A549 (cell line): ENCODE measurements around the gene LGI2. TPM values are rescaled to one million over a fixed set of nuclear protein-coding genes. Genes with fewer than 3 reads are reported as not detected.

Source experiments
- ATAC-seq, 2 experiments: fragments of 200-7000 bp in 1 of 2; fragments of >200 bp in 1 of 2; cut with Nextera tagmentation in 1 of 2; cut with Tn5 transposase in 1 of 2; 3 replicates each; pipeline versions ENCODE4 v1.8.0 to v1.9.1; 2018 to 2020; ENCODE audit warnings: mild to moderate bottlenecking in 1 of 2, moderate library complexity in 1 of 2
- CTCF ChIA-PET: fragments of 300-600 bp; sonication (Branson Sonifier 250); formaldehyde crosslinking; extraction: SDS; loops from one replicate; lab custom pipeline; 2021; ENCODE audit warnings: antibody characterized with exemption, inconsistent platforms; lab: Yijun Ruan, JAX
- POLR2A ChIA-PET: fragments of 350-600 bp; formaldehyde crosslinking; extraction: SDS; loops from one replicate; lab custom pipeline; 2021; ENCODE audit warnings: antibody characterized with exemption, inconsistent platforms; lab: Yijun Ruan, JAX
- DNase-seq, 2 experiments: peaks; one replicate each; pipeline versions ENCODE4 v3.0.0 to v3.0.0-alpha.2; 2011 to 2016; ENCODE audit warnings: low read depth in 1 of 2, low spot score in 1 of 2
- FAIRE-seq: peaks from 2 replicates; lab custom pipeline; 2011; peaks lifted over from hg19 to GRCh38; lab: Jason Lieb, UNC
- H3K27ac ChIP-seq, 2 experiments: fragments of >200 bp; sonication (Bioruptor Twin); formaldehyde crosslinking; 3 replicates each; pipeline ENCODE4 v1.5.1; 2016 to 2017
- H3K4me1 ChIP-seq: fragments of >200 bp; sonication (Bioruptor Twin); formaldehyde crosslinking; 3 replicates; pipeline ENCODE4 v1.6.1; 2016
- H3K4me2 ChIP-seq: fragments of >200 bp; sonication (Bioruptor Twin); formaldehyde crosslinking; 3 replicates; pipeline ENCODE4 v1.6.1; 2016
- H3K4me3 ChIP-seq: fragments of >200 bp; sonication (Bioruptor Twin); formaldehyde crosslinking; 3 replicates; pipeline ENCODE4 v1.5.1; 2016
- H3K9me3 ChIP-seq: fragments of >200 bp; sonication (Bioruptor Twin); formaldehyde crosslinking; 3 replicates; pipeline ENCODE4 v1.6.1; 2016
- CEBPB ChIP-seq, 2 experiments: fragments of >200 bp in 1 of 2; sonication (Bioruptor Twin) in 1 of 2; formaldehyde crosslinking in 1 of 2; IDR thresholded peaks; 2 replicates each; pipeline ENCODE4 v1.6.1; 2012 to 2016
- CHD2 ChIP-seq: fragments of 150-350 bp; IDR thresholded peaks from 2 replicates; pipeline ENCODE4 v1.6.1; 2014; ENCODE audit warnings: low read length; ENCODE audit not compliant: partially characterized antibody
- EHF ChIP-seq: fragments of 250-450 bp; sonication (Bioruptor Pico); IDR thresholded peaks from 2 replicates; pipeline ENCODE4 v1.5.0; 2020; ENCODE audit warnings: mild to moderate bottlenecking
- HOXA7 ChIP-seq: fragments of 250-450 bp; sonication (Bioruptor Pico); IDR thresholded peaks from 2 replicates; pipeline ENCODE4 v1.5.0; 2020; ENCODE audit warnings: mild to moderate bottlenecking, moderate library complexity
- HOXB13 ChIP-seq: fragments of 250-450 bp; sonication (Bioruptor Pico); IDR thresholded peaks from 2 replicates; pipeline ENCODE4 v1.5.0; 2020; ENCODE audit warnings: low read depth, mild to moderate bottlenecking, moderate library complexity
- KDM5A ChIP-seq: fragments of 200-600 bp; sonication (generic); IDR thresholded peaks from 2 replicates; pipeline ENCODE4 v1.6.1; 2016; ENCODE audit warnings: antibody characterized with exemption, mild to moderate bottlenecking
- MAFK ChIP-seq: fragments of 450-650 bp; IDR thresholded peaks from 2 replicates; pipeline ENCODE4 v1.6.1; 2014; ENCODE audit not compliant: partially characterized antibody
- MAZ ChIP-seq: fragments of 150-350 bp; IDR thresholded peaks from 2 replicates; pipeline ENCODE4 v1.6.1; 2014; ENCODE audit warnings: antibody characterized with exemption, low read depth, low read length, borderline replicate concordance
- POLR2A ChIP-seq: IDR thresholded peaks from 2 replicates; pipeline ENCODE4 v1.6.1; 2012; ENCODE audit warnings: mild to moderate bottlenecking, low read length
- POLR2AphosphoS2 ChIP-seq: conservative IDR thresholded peaks from 2 replicates; pipeline ENCODE4 v1.6.1; 2012; ENCODE audit warnings: low read length, improper control_type of control experiment, inconsistent platforms
- RAD21 ChIP-seq, 2 experiments: fragments of >200 bp in 1 of 2; sonication (Bioruptor Twin) in 1 of 2; formaldehyde crosslinking in 1 of 2; IDR thresholded peaks in 1 of 2; conservative IDR thresholded peaks in 1 of 2; 2 replicates in 1 of 2; 3 replicates in 1 of 2; pipeline ENCODE4 v1.6.1; 2012 to 2018; ENCODE audit warnings: inconsistent platforms in 1 of 2
- RFX5 ChIP-seq: fragments of 450-650 bp; IDR thresholded peaks from 2 replicates; pipeline ENCODE4 v1.7.1; 2014; ENCODE audit warnings: antibody characterized with exemption, mild to moderate bottlenecking, moderate library complexity
- ZFP36 ChIP-seq: fragments of 450-650 bp; IDR thresholded peaks from 2 replicates; pipeline ENCODE4 v1.6.1; 2014; ENCODE audit warnings: borderline replicate concordance; ENCODE audit not compliant: partially characterized antibody
- WGBS: methylation state at CpG from one replicate; pipeline ENCODE4 v1.1.6; 2017; ENCODE audit errors: missing lambda C conversion rate; 5-methylcytosine and 5-hydroxymethylcytosine counted together
- polyA plus RNA-seq, 4 experiments: library from polyadenylated mRNA; depleted of rRNA in 3 of 4; stranded (reverse); fragments of >200 nt; fragmentation: RNase III in 1 of 4; extraction: RNeasy Plus Mini Kit Qiagen cat#74134 plus additional on column Dnase treatment in 1 of 4; gene quantifications; 2 replicates in 3 of 4; 3 replicates in 1 of 4; pipeline ENCODE4 v1.2.3, GENCODE V29; 2011 to 2017
- TF ChIP-seq, protein P1 (sequence below): fragments of 150-350 bp; IDR thresholded peaks from 2 replicates; pipeline ENCODE4 v1.6.1; 2014; ENCODE audit warnings: low read depth, mild to moderate bottlenecking, low read length
- TF ChIP-seq, protein P2 (sequence below): fragments of 250-450 bp; sonication (Bioruptor Pico); IDR thresholded peaks from 2 replicates; pipeline ENCODE4 v1.5.0; 2020; ENCODE audit warnings: low read depth, mild to moderate bottlenecking, moderate library complexity
- TF ChIP-seq, protein P3 (sequence below): fragments of >200 bp; sonication (Bioruptor Twin); formaldehyde crosslinking; IDR thresholded peaks from 3 replicates; pipeline ENCODE4 v1.6.1; 2016
- TF ChIP-seq, protein P4 (sequence below): fragments of 200-600 bp; sonication (generic); IDR thresholded peaks from 2 replicates; pipeline ENCODE4 v1.6.1; 2016; ENCODE audit warnings: antibody characterized with exemption, mild to moderate bottlenecking, moderate library complexity
- TF ChIP-seq, protein P5 (sequence below): fragments of 450-650 bp; IDR thresholded peaks from 2 replicates; pipeline ENCODE4 v1.6.1; 2014; ENCODE audit warnings: antibody characterized with exemption
- TF ChIP-seq, protein P6 (sequence below): fragments of >200 bp; sonication (Bioruptor Twin); formaldehyde crosslinking; IDR thresholded peaks from 3 replicates; pipeline ENCODE4 v1.5.1; 2016

LGI2 gene
- polyA plus RNA-seq, 2 of the 4 experiments (the other 2 are of a cell fraction), result 0.05 to 0.14 TPM

DNA sequence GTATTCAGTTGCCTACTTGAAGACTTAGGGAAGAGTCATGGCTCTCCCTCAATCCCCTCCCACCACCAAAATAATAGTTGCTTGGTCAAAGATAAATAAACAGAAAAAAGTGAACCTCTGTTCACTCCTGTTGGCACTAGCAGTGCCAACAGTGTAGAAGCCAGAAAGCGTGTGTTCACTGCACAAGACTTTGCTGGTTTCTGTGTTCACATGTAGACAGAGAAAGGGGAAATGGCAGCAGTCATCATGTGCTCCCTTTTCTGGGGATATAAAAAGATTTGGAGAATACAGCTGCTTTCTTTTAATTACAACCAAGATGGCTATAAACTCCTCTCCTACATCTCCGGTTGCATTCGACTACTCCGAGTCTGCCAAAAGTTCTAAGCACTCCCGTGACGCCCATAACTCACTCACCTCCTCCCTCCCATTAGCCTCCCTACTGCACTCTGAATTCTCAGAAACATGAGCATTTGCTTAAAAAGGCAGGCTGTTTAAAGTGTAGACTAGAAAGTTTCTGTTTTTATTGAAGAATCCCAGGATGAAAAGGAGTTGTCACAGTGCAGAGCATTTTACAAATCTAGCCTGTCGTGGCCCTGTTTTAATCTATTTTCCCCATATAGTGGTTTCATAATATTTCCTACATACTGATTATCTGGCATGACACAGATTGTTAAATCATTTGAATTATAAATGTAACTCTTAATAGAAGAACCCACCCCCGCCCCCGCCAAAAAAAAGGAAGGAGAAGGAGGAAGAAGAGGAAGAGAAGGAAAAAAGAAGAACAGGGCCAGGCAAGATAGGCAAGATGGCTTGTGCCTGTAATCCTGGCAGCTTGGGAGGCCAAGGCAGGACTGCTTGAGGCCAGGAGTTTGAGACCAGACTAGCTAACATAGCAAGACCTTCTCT lies 16.7 kb downstream of the LGI2 start:
- DNase-seq, result no peak
- no peaks in the 10 kb centered on the region for H3K9me3 ChIP-seq
- CTCF ChIA-PET, result interaction anchor here (0.7 to 1.0 kb wide), 2 partner anchors 13 to 33 kb away, joined by 3 to 4 read pairs; no protein-coding TSS in a partner anchor
- H3K4me3 ChIP-seq, result no peak overlapping the region
- TF ChIP-seq, protein P1, sequence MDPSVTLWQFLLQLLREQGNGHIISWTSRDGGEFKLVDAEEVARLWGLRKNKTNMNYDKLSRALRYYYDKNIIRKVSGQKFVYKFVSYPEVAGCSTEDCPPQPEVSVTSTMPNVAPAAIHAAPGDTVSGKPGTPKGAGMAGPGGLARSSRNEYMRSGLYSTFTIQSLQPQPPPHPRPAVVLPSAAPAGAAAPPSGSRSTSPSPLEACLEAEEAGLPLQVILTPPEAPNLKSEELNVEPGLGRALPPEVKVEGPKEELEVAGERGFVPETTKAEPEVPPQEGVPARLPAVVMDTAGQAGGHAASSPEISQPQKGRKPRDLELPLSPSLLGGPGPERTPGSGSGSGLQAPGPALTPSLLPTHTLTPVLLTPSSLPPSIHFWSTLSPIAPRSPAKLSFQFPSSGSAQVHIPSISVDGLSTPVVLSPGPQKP, result no peak
- TF ChIP-seq POLR2AphosphoS2 (no peak), CEBPB (IDR thresholded peaks at IDR 0.05) (no peak), POLR2A (no peak), RFX5 (no peak), ZFP36 (no peak), EHF (CRISPR knock-in tag) (no peak), KDM5A (no peak), HOXB13 (CRISPR knock-in tag) (no peak), CHD2 (no peak)
- TF ChIP-seq, protein P2, sequence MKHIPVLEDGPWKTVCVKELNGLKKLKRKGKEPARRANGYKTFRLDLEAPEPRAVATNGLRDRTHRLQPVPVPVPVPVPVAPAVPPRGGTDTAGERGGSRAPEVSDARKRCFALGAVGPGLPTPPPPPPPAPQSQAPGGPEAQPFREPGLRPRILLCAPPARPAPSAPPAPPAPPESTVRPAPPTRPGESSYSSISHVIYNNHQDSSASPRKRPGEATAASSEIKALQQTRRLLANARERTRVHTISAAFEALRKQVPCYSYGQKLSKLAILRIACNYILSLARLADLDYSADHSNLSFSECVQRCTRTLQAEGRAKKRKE (CRISPR knock-in tag), result no peak
- TF ChIP-seq, protein P3, sequence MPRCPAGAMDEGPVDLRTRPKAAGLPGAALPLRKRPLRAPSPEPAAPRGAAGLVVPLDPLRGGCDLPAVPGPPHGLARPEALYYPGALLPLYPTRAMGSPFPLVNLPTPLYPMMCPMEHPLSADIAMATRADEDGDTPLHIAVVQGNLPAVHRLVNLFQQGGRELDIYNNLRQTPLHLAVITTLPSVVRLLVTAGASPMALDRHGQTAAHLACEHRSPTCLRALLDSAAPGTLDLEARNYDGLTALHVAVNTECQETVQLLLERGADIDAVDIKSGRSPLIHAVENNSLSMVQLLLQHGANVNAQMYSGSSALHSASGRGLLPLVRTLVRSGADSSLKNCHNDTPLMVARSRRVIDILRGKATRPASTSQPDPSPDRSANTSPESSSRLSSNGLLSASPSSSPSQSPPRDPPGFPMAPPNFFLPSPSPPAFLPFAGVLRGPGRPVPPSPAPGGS, result no peak
- TF ChIP-seq, protein P4, sequence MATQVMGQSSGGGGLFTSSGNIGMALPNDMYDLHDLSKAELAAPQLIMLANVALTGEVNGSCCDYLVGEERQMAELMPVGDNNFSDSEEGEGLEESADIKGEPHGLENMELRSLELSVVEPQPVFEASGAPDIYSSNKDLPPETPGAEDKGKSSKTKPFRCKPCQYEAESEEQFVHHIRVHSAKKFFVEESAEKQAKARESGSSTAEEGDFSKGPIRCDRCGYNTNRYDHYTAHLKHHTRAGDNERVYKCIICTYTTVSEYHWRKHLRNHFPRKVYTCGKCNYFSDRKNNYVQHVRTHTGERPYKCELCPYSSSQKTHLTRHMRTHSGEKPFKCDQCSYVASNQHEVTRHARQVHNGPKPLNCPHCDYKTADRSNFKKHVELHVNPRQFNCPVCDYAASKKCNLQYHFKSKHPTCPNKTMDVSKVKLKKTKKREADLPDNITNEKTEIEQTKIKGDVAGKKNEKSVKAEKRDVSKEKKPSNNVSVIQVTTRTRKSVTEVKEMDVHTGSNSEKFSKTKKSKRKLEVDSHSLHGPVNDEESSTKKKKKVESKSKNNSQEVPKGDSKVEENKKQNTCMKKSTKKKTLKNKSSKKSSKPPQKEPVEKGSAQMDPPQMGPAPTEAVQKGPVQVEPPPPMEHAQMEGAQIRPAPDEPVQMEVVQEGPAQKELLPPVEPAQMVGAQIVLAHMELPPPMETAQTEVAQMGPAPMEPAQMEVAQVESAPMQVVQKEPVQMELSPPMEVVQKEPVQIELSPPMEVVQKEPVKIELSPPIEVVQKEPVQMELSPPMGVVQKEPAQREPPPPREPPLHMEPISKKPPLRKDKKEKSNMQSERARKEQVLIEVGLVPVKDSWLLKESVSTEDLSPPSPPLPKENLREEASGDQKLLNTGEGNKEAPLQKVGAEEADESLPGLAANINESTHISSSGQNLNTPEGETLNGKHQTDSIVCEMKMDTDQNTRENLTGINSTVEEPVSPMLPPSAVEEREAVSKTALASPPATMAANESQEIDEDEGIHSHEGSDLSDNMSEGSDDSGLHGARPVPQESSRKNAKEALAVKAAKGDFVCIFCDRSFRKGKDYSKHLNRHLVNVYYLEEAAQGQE, result no peak
- TF ChIP-seq, protein P5, sequence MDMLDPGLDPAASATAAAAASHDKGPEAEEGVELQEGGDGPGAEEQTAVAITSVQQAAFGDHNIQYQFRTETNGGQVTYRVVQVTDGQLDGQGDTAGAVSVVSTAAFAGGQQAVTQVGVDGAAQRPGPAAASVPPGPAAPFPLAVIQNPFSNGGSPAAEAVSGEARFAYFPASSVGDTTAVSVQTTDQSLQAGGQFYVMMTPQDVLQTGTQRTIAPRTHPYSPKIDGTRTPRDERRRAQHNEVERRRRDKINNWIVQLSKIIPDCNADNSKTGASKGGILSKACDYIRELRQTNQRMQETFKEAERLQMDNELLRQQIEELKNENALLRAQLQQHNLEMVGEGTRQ, result no peak
- no peak overlapping the region for H3K4me2 ChIP-seq
- POLR2A ChIA-PET, result interaction anchor here (0.6 kb wide), 1 partner anchor 23 kb away, joined by 10 read pairs; no protein-coding TSS in a partner anchor
- no peaks in the 10 kb centered on the region for H3K4me1 ChIP-seq
- no peak overlapping the region for H3K27ac ChIP-seq
- WGBS, result 60% methylated on average over 9 of the region's 9 CpGs
- no peak for ATAC-seq
- FAIRE-seq, result no peak

DNA sequence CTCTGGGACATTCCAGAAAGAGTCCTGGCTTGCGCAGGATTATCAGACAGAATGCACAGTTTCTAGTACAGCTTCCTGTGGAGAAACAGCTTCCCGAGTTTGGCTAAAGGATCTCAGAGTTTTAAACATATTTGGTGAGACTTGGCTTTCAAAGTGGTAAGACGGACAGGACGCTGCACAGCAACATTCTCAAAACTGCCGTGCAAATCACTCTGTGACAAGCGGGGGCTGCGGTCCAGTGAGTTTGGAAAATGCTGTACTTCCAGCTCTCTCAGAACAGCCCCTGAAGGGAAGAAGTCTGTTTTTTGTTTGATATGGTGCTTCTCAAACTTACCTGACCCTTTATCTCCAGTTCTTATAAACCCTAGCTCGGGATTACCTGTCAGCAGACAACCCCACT lies 18.1 kb downstream of the LGI2 start:
- Histone ChIP-seq H3K4me3 (no peak overlapping the region), H3K4me1 (no peaks in the 10 kb centered on the region), H3K9me3 (no peaks in the 10 kb centered on the region), H3K4me2 (no peak overlapping the region), H3K27ac (no peak overlapping the region)
- ATAC-seq, result no peak
- WGBS, result 50% methylated on average over 8 of the region's 8 CpGs
- FAIRE-seq, result no peak
- POLR2A ChIA-PET, result no interaction called here
- DNase-seq, result no peak
- CTCF ChIA-PET, result no interaction called here
- TF ChIP-seq MAZ (no peak), MAFK (no peak), HOXA7 (CRISPR knock-in tag) (no peak), CEBPB (IDR thresholded peaks at IDR 0.05) (no peak), RAD21 (conservative IDR thresholded peaks at IDR 0.05 in 1 of 2, IDR thresholded peaks at IDR 0.05 in 1 of 2) (no peak)
- TF ChIP-seq, protein P6, sequence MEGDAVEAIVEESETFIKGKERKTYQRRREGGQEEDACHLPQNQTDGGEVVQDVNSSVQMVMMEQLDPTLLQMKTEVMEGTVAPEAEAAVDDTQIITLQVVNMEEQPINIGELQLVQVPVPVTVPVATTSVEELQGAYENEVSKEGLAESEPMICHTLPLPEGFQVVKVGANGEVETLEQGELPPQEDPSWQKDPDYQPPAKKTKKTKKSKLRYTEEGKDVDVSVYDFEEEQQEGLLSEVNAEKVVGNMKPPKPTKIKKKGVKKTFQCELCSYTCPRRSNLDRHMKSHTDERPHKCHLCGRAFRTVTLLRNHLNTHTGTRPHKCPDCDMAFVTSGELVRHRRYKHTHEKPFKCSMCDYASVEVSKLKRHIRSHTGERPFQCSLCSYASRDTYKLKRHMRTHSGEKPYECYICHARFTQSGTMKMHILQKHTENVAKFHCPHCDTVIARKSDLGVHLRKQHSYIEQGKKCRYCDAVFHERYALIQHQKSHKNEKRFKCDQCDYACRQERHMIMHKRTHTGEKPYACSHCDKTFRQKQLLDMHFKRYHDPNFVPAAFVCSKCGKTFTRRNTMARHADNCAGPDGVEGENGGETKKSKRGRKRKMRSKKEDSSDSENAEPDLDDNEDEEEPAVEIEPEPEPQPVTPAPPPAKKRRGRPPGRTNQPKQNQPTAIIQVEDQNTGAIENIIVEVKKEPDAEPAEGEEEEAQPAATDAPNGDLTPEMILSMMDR, result no peak
- TF ChIP-seq, protein P4, result no peak
